ENCODE data around the gene MAMDC4. TPM values are rescaled to one million over a fixed set of nuclear protein-coding genes. Genes with fewer than 3 reads are reported as not detected.

Gene MAMDC4
- total and polyA plus RNA-seq, 2 of the 13 experiments (the other 11 are each of a cell fraction or from before 2014, with no cell fraction given), result 6.0 to 6.8 TPM

DNA sequence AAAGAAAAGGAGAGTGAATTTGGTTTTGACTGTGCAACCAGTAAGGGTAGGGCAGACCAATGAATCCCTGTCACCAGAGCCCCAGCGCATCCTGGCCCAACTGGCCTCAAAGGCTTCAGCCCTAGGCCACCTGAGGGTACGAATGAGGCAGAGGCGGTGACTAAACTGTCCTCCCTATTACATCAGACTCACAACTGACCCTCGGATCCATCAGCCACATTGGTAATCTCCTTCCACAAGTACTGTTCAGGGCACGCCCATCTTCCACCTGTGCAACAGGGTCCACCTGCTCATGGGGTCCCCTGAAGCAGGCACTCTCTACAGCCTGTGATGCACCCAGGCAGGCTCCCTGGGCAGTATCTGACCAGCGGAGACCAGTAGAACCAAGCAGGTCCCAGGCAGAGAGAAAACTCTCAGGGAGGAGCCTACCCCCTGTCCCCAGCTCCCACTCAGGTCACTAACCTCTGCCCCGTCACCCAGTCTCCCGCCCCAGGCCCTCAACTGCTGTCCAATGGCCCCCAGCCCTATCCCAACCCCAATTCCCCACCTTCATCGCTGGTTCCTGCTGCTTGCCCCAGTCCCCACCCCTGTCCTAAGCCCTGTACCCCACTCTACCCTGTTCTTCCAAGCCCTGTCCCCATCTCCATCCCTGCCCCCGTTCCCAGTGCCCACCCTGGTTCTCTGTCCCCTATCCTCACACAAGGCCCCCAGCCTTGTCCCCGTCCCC lies 13.1 kb downstream of the MAMDC4 start:
- DNase-seq (ENCODE audit: low spot score), result no peak
- H2AFZ ChIP-seq (ENCODE audit: low read length), result no peak overlapping the region
- H3K27me3 ChIP-seq (ENCODE audit: control insufficient read depth in 1 of 2, insufficient read depth in 2 of 2, low read length in 2 of 2), result no peaks in the 10 kb centered on the region
- CTCF ChIA-PET (ENCODE audit: low intra/inter-chr PET ratio, low total read pairs), result no interaction called here
- peak overlapping the region; percentile 83 for H3K4me2 ChIP-seq (ENCODE audit: low read depth, low read length)
- H3K4me1 ChIP-seq (ENCODE audit: insufficient read depth, low read length), result peaks cover 35% of the 10 kb centered on the region
- POLR2A ChIA-PET, result interaction anchor here (0.6 to 1.4 kb wide), 3 partner anchors 10 to 18 kb away, joined by 3 to 6 read pairs (median 5); no protein-coding TSS in a partner anchor
- no peaks in the 10 kb centered on the region for H3K9me3 ChIP-seq (ENCODE audit: low read length)
- intact Hi-C loops (cut with micrococcal nuclease; ENCODE audit: unreplicated experiment), result no loop called here
- peaks cover 16 to 37% of the 10 kb centered on the region in 2 experiments for H3K36me3 ChIP-seq (replicated peaks in 1 of 2; ENCODE audit: control insufficient read depth in 1 of 2, insufficient read depth in 2 of 2, low read length in 2 of 2)
- TF ChIP-seq ZNF543 (CRISPR knock-in tag; IDR thresholded peaks at IDR 0.05) (no peak), SOX5 (CRISPR knock-in tag; IDR thresholded peaks at IDR 0.05; ENCODE audit: borderline replicate concordance) (no peak), ZNF572 (CRISPR knock-in tag; IDR thresholded peaks at IDR 0.05) (0 out of 2 replicates have a peak, but pooled peaks have one; percentile 33), ZNF570 (CRISPR knock-in tag; IDR thresholded peaks at IDR 0.05; ENCODE audit: borderline replicate concordance) (no peak), CEBPB (IDR thresholded peaks at IDR 0.05; ENCODE audit: borderline replicate concordance, low read depth, low read length) (0 out of 2 replicates have a peak, but pooled peaks have one; percentile 10), ZNF501 (CRISPR knock-in tag; IDR thresholded peaks at IDR 0.05) (0 out of 2 replicates have a peak, but pooled peaks have one; percentile 24), ZFY (CRISPR knock-in tag; IDR thresholded peaks at IDR 0.05) (peak; percentile 30; the same call in 1 of the 2 replicates), POLR2A (IDR thresholded peaks at IDR 0.05; ENCODE audit: insufficient read depth in 1 of 2, low read depth in 2 of 2, low read length in 2 of 2) (0 out of 4 replicates have a peak, but pooled peaks of 1 of the 2 experiments have one; percentile 18), SAP130 (CRISPR knock-in tag; IDR thresholded peaks at IDR 0.05; ENCODE audit: low read depth) (0 out of 2 replicates have a peak, but pooled peaks have one; percentile 16), RBM22 (optimal IDR thresholded peaks at IDR 0.05; ENCODE audit: low read length) (peak; percentile 65), FOSL2 (CRISPR knock-in tag; IDR thresholded peaks at IDR 0.05) (peak; percentile 38), CEBPG (CRISPR knock-in tag; IDR thresholded peaks at IDR 0.05) (peak; percentile 48; the same call in 1 of the 2 replicates), ZNF274 (CRISPR knock-in tag; IDR thresholded peaks at IDR 0.05) (no peak), ZNF724P (CRISPR knock-in tag; IDR thresholded peaks at IDR 0.05; ENCODE audit: borderline replicate concordance) (0 out of 2 replicates have a peak, but pooled peaks have one; percentile 36), POLR2G (IDR thresholded peaks at IDR 0.05; ENCODE audit: low read depth, low read length) (0 out of 2 replicates have a peak, but pooled peaks have one; percentile 40), THAP11 (CRISPR knock-in tag; IDR thresholded peaks at IDR 0.05) (0 out of 2 replicates have a peak, but pooled peaks have one; percentile 18)
- TF ChIP-seq, protein P1, sequence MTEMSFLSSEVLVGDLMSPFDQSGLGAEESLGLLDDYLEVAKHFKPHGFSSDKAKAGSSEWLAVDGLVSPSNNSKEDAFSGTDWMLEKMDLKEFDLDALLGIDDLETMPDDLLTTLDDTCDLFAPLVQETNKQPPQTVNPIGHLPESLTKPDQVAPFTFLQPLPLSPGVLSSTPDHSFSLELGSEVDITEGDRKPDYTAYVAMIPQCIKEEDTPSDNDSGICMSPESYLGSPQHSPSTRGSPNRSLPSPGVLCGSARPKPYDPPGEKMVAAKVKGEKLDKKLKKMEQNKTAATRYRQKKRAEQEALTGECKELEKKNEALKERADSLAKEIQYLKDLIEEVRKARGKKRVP (CRISPR knock-in tag; IDR thresholded peaks at IDR 0.05), result peak in 1 of 2 experiments; percentile 90; a peak in 2 of 4 replicates
- BruUV-seq (replicated peaks), result no TSS peak
- peak overlapping the region; percentile 81 to 87 (median 87) for H3K4me3 ChIP-seq (replicated peaks in 1 of 3; ENCODE audit: insufficient read depth in 1 of 3, low read depth in 2 of 3, low read length in 3 of 3)
- peak overlapping the region; percentile 90 for H3K9ac ChIP-seq (ENCODE audit: insufficient read depth, low read depth, low read length)
- H4K20me1 ChIP-seq (ENCODE audit: insufficient read depth, low read length), result 0 out of 2 replicates have a peak, but pooled peaks cover 7% of the 10 kb centered on the region
- H3K79me2 ChIP-seq (ENCODE audit: insufficient read depth, low read length), result peaks cover 20% of the 10 kb centered on the region
- 27% methylated on average over 7 of the region's 11 CpGs for WGBS (ENCODE audit: low lambda C conversion rate)
- no peak for FAIRE-seq
- ATAC-seq, result peak; percentile 5
- peak overlapping the region; percentile 38 for H3K27ac ChIP-seq (ENCODE audit: extremely low read length, insufficient read depth, low read length)
- in situ Hi-C loops (cut with HindIII; ENCODE audit: extremely low pct_ligation_motif_present, low pct_unique_long_range_greater_than_20kb), result no loop called here
